Measurements from ENCODE around the gene ZNF839. TPM values are rescaled to one million over a fixed set of nuclear protein-coding genes. Genes with fewer than 3 reads are reported as not detected.

Gene ZNF839
- total RNA-seq, 1 experiment from 2014 or later = 10.8 TPM

GRCh38 chr14:102314242-102315011, 5.1 kb upstream of the ZNF839 start:
- DNase-seq (ENCODE audit: low read depth, low spot score) (peak; percentile 41), ATAC-seq (peak; percentile 76)
- Histone ChIP-seq H3K27ac (ENCODE audit: low read length) (peak overlapping the region; percentile 73), H3K9me3 (ENCODE audit: control insufficient read depth, insufficient read depth, low read depth, low read length) (no peaks in the 10 kb centered on the region), H3K4me1 (ENCODE audit: control insufficient read depth, insufficient read depth, low read length) (peaks cover 19% of the 10 kb centered on the region), H3K4me3 (ENCODE audit: low read depth in 2 of 2, low read length in 2 of 2) (peak overlapping the region; percentile 48 to 72), H3K36me3 (ENCODE audit: control insufficient read depth, insufficient read depth, low read length) (no peaks in the 10 kb centered on the region), H3K27me3 (ENCODE audit: control insufficient read depth, insufficient read depth, low read length) (no peaks in the 10 kb centered on the region)
- ChIA-PET POLR2A (interaction anchor here (0.5 kb wide), 1 partner anchor 10 kb away, joined by 3 read pairs; no protein-coding TSS in a partner anchor), CTCF (interaction anchor here (0.9 kb wide), 1 partner anchor 83 kb away, joined by 8 read pairs; no protein-coding TSS in a partner anchor)
- in situ Hi-C loops (cut with HindIII; ENCODE audit: low pct_unique_long_range_greater_than_20kb, low sequenced_read_pairs) (loop anchor here (25.0 kb wide), 1 partner anchor 102 kb away; no protein-coding TSS in a partner anchor), intact Hi-C loops (cut with micrococcal nuclease; ENCODE audit: unreplicated experiment) (loop anchor here (1.0 to 10.0 kb wide), 2 partner anchors 79 to 350 kb away; partner anchors contain the start of gene DYNC1H1)
- no TSS peak for BruUV-seq (replicated peaks)
- TF ChIP-seq POLR2AphosphoS5 (IDR thresholded peaks at IDR 0.05; ENCODE audit: low read depth, low read length) = no peak
- no peak for TF ChIP-seq TCF7L2 (IDR thresholded peaks at IDR 0.05; ENCODE audit: low read depth, low read length)
- no peak for TF ChIP-seq SIN3A (IDR thresholded peaks at IDR 0.05; ENCODE audit: borderline replicate concordance, insufficient read depth, low read depth, low read length)
- no peak for TF ChIP-seq REST (IDR thresholded peaks at IDR 0.05; ENCODE audit: insufficient read depth in 1 of 2, low read depth in 2 of 2, low read length in 1 of 2)
- TF ChIP-seq, protein P1, sequence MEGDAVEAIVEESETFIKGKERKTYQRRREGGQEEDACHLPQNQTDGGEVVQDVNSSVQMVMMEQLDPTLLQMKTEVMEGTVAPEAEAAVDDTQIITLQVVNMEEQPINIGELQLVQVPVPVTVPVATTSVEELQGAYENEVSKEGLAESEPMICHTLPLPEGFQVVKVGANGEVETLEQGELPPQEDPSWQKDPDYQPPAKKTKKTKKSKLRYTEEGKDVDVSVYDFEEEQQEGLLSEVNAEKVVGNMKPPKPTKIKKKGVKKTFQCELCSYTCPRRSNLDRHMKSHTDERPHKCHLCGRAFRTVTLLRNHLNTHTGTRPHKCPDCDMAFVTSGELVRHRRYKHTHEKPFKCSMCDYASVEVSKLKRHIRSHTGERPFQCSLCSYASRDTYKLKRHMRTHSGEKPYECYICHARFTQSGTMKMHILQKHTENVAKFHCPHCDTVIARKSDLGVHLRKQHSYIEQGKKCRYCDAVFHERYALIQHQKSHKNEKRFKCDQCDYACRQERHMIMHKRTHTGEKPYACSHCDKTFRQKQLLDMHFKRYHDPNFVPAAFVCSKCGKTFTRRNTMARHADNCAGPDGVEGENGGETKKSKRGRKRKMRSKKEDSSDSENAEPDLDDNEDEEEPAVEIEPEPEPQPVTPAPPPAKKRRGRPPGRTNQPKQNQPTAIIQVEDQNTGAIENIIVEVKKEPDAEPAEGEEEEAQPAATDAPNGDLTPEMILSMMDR (IDR thresholded peaks at IDR 0.05) = peak; percentile 95

GRCh38 chr14:102315121-102315520, 4.4 kb upstream of the ZNF839 start:
- intact Hi-C loops (cut with micrococcal nuclease; ENCODE audit: unreplicated experiment) = loop anchor here (10.0 kb wide), 1 partner anchor 350 kb away; the partner anchor contains the start of gene DYNC1H1
- TF ChIP-seq, protein P1 (IDR thresholded peaks at IDR 0.05) = no peak
- no peak for TF ChIP-seq SIN3A (IDR thresholded peaks at IDR 0.05; ENCODE audit: borderline replicate concordance, insufficient read depth, low read depth, low read length)
- TF ChIP-seq REST (IDR thresholded peaks at IDR 0.05; ENCODE audit: insufficient read depth in 1 of 2, low read depth in 2 of 2, low read length in 1 of 2) = no peak
- TF ChIP-seq POLR2AphosphoS5 (IDR thresholded peaks at IDR 0.05; ENCODE audit: low read depth, low read length) = no peak
- no peak for TF ChIP-seq TCF7L2 (IDR thresholded peaks at IDR 0.05; ENCODE audit: low read depth, low read length)
- Histone ChIP-seq H3K9me3 (ENCODE audit: control insufficient read depth, insufficient read depth, low read depth, low read length) (no peaks in the 10 kb centered on the region), H3K36me3 (ENCODE audit: control insufficient read depth, insufficient read depth, low read length) (no peaks in the 10 kb centered on the region), H3K27ac (ENCODE audit: low read length) (no peak overlapping the region), H3K4me1 (ENCODE audit: control insufficient read depth, insufficient read depth, low read length) (peaks cover 19% of the 10 kb centered on the region), H3K27me3 (ENCODE audit: control insufficient read depth, insufficient read depth, low read length) (no peaks in the 10 kb centered on the region), H3K4me3 (ENCODE audit: low read depth in 2 of 2, low read length in 2 of 2) (no peak overlapping the region; a peak in 1 of 4 replicates)
- no TSS peak for BruUV-seq (replicated peaks)
- CTCF ChIA-PET = interaction anchor here (0.7 to 0.9 kb wide), 2 partner anchors 84 to 355 kb away, joined by 3 to 8 read pairs; no protein-coding TSS in a partner anchor
- ATAC-seq (no peak), DNase-seq (ENCODE audit: low read depth, low spot score) (no peak)
- POLR2A ChIA-PET = interaction anchor here (0.5 kb wide), 1 partner anchor 11 kb away, joined by 3 read pairs; no protein-coding TSS in a partner anchor
- in situ Hi-C loops (cut with HindIII; ENCODE audit: low pct_unique_long_range_greater_than_20kb, low sequenced_read_pairs) = loop anchor here (25.0 kb wide), 1 partner anchor 103 kb away; no protein-coding TSS in a partner anchor

Data from Panc1 (cell line).